ENCODE data around the gene MDM4.

DNA sequence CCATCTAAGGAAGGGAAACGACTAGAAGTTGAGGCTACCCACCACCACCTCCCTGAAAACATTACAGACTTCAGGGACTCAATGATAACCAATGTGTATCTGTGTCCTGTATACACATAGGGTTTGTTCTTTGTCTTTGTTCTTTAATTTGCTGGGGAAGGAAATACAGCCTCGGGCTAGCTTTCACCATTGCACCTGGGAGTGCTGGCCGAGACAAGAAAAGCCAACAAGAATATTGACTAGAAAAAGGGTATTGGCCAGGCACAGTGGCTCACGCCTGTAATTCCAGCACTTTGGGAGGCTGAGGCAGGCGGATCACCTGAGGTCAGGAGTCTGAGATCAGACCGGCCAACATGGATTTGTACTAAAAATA is 50.4 kb downstream of the MDM4 start:
- TF ChIP-seq CTCF (IDR thresholded peaks at IDR 0.05) (no peak), HMGXB4 (CRISPR knock-in tag; IDR thresholded peaks at IDR 0.05; ENCODE audit: borderline replicate concordance) (no peak), BHLHE40 (IDR thresholded peaks at IDR 0.05; ENCODE audit: low read depth, low read length) (no peak), JUN (IDR thresholded peaks at IDR 0.05) (no peak), EP300 (IDR thresholded peaks at IDR 0.05) (no peak)

Data from A549 (cell line).